KMS-11 (cell line): ENCODE results near the gene MAP3K5.

ENCODE experiments used
- H2AFZ ChIP-seq: fragments of 200-600 bp; sonication (generic); 2 replicates; pipeline ENCODE4 v1.6.1; 2016; ENCODE audit warnings: antibody characterized with exemption, mixed run types, low read depth
- H3K27ac ChIP-seq: fragments of 200-600 bp; sonication (generic); 2 replicates; pipeline ENCODE4 v1.6.1; 2016; ENCODE audit warnings: mild to moderate bottlenecking, mixed run types
- H3K27me3 ChIP-seq: fragments of 200-600 bp; sonication (generic); 2 replicates; pipeline ENCODE4 v1.6.1; 2017; ENCODE audit warnings: mild to moderate bottlenecking, low read depth, mixed run types, moderate library complexity; ENCODE audit not compliant: insufficient read depth
- H3K36me3 ChIP-seq: fragments of 200-600 bp; sonication (generic); 2 replicates; pipeline ENCODE4 v1.6.1; 2017; ENCODE audit warnings: mild to moderate bottlenecking, mixed run types; ENCODE audit not compliant: insufficient read depth
- H3K4me1 ChIP-seq: fragments of 200-600 bp; sonication (generic); 2 replicates; pipeline ENCODE4 v1.6.1; 2016; ENCODE audit warnings: mild to moderate bottlenecking, low read depth, mixed run types; ENCODE audit not compliant: poor library complexity, severe bottlenecking
- H3K4me2 ChIP-seq: fragments of 200-600 bp; sonication (generic); 2 replicates; pipeline ENCODE4 v1.7.0; 2016; ENCODE audit warnings: mild to moderate bottlenecking, mixed run types
- H3K4me3 ChIP-seq: fragments of 200-600 bp; sonication (generic); IDR thresholded peaks from 2 replicates; pipeline ENCODE4 v1.6.1; 2017; ENCODE audit warnings: low read depth, low read length, mixed read lengths; ENCODE audit not compliant: insufficient read depth
- H3K79me2 ChIP-seq: fragments of 200-600 bp; sonication (generic); 2 replicates; pipeline ENCODE4 v1.6.1; 2016; ENCODE audit warnings: low read depth, mixed run types; ENCODE audit not compliant: insufficient read depth
- H3K9ac ChIP-seq: fragments of 200-600 bp; sonication (generic); 2 replicates; pipeline ENCODE4 v1.6.1; 2016; ENCODE audit warnings: mild to moderate bottlenecking, mixed run types
- H4K20me1 ChIP-seq: fragments of 200-600 bp; sonication (generic); 2 replicates; pipeline ENCODE4 v1.6.1; 2016; ENCODE audit warnings: mild to moderate bottlenecking, mixed run types; ENCODE audit not compliant: insufficient read depth
- TF ChIP-seq, protein P1 (sequence below): fragments of 200-600 bp; sonication (generic); conservative IDR thresholded peaks from 2 replicates; pipeline ENCODE4 v1.6.1; 2017; ENCODE audit warnings: low read depth, mild to moderate bottlenecking, antibody characterized with exemption, low read length, moderate library complexity, mixed read lengths

The MAP3K5 gene

DNA sequence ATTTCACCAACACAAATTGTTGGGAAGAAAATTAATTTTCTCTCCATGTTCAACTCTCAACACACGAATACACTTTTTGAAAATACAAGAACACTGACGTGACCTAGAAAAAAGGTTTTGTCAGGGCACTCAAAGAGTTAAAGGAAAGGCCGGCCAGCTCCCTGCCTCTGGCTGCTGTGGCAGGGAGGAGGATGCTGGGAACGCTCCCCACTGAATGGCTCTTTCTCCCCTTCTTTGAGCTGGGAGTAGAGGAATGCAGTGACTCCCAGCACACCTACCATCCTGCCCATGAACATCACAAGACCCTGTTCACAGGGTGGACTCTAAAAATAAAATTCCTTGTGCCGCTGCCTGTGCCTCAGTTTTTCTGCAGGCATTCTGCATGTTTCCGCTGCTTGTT, 47.0 kb downstream of the MAP3K5 start:
- peaks cover 10% of the 10 kb centered on the region for H3K4me1 ChIP-seq
- no peak overlapping the region for H3K4me3 ChIP-seq
- TF ChIP-seq, protein P1, sequence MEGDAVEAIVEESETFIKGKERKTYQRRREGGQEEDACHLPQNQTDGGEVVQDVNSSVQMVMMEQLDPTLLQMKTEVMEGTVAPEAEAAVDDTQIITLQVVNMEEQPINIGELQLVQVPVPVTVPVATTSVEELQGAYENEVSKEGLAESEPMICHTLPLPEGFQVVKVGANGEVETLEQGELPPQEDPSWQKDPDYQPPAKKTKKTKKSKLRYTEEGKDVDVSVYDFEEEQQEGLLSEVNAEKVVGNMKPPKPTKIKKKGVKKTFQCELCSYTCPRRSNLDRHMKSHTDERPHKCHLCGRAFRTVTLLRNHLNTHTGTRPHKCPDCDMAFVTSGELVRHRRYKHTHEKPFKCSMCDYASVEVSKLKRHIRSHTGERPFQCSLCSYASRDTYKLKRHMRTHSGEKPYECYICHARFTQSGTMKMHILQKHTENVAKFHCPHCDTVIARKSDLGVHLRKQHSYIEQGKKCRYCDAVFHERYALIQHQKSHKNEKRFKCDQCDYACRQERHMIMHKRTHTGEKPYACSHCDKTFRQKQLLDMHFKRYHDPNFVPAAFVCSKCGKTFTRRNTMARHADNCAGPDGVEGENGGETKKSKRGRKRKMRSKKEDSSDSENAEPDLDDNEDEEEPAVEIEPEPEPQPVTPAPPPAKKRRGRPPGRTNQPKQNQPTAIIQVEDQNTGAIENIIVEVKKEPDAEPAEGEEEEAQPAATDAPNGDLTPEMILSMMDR: no peak
- H3K27ac ChIP-seq: no peak overlapping the region
- no peaks in the 10 kb centered on the region for H4K20me1 ChIP-seq
- H2AFZ ChIP-seq: no peak overlapping the region
- no peaks in the 10 kb centered on the region for H3K27me3 ChIP-seq
- peaks cover 20% of the 10 kb centered on the region; the same call in 1 of the 2 replicates for H3K79me2 ChIP-seq
- no peaks in the 10 kb centered on the region for H3K36me3 ChIP-seq
- no peak overlapping the region for H3K9ac ChIP-seq
- no peak overlapping the region for H3K4me2 ChIP-seq

- Histone ChIP-seq H3K79me2 (peaks cover 16% of the 10 kb centered on the region; the same call in 1 of the 2 replicates), H3K27me3 (no peaks in the 10 kb centered on the region), H3K27ac (no peak overlapping the region), H3K36me3 (no peaks in the 10 kb centered on the region), H2AFZ (no peak overlapping the region), H4K20me1 (no peaks in the 10 kb centered on the region), H3K4me3 (no peak overlapping the region), H3K9ac (no peak overlapping the region), H3K4me1 (peaks cover 6% of the 10 kb centered on the region), H3K4me2 (no peak overlapping the region)
- TF ChIP-seq, protein P1: no peak
Measured at GRCh38 chr6:136744889-136745288, 47.4 kb downstream of the MAP3K5 start.

DNA sequence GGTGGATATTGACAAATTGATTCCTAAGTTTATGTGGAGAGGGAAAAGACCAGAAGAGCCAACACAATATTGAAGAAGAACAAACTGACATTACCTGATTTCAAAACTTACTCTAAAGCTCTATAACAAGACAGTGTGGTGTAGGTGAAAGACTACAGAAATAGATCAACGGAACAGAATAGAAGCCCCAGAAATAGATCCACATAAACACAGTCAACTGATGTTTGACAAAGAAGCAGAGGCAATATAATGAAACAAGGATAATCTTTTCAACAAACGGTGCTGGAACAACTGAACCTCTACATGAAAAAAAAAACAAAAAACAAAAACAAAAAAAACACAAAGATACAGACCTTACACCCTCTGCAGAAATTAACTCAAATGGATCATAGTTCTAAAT, 50.2 kb downstream of the MAP3K5 start:
- TF ChIP-seq, protein P1: no peak
- Histone ChIP-seq H4K20me1 (no peaks in the 10 kb centered on the region), H3K36me3 (no peaks in the 10 kb centered on the region), H3K27me3 (no peaks in the 10 kb centered on the region), H2AFZ (no peak overlapping the region), H3K4me1 (no peaks in the 10 kb centered on the region), H3K4me2 (no peak overlapping the region), H3K4me3 (no peak overlapping the region), H3K27ac (no peak overlapping the region), H3K79me2 (peaks cover 5% of the 10 kb centered on the region; the same call in 1 of the 2 replicates), H3K9ac (no peak overlapping the region)

GRCh38 chr6:136740050-136740974, 52.0 kb downstream of the MAP3K5 start:
- Histone ChIP-seq H3K4me3 (no peak overlapping the region), H3K27me3 (no peaks in the 10 kb centered on the region), H4K20me1 (no peaks in the 10 kb centered on the region), H3K27ac (no peak overlapping the region), H3K4me1 (no peaks in the 10 kb centered on the region), H3K36me3 (no peaks in the 10 kb centered on the region), H3K4me2 (no peak overlapping the region), H2AFZ (no peak overlapping the region), H3K9ac (no peak overlapping the region), H3K79me2 (peaks cover 9% of the 10 kb centered on the region; the same call in 1 of the 2 replicates)
- TF ChIP-seq, protein P1: no peak
